Parathyroid adenoma (tissue), 2 donors: ENCODE measurements around the gene CALR.

Experiments
- H2AFZ ChIP-seq: fragments of 300-600 bp; sonication (generic); one replicate; pipeline ENCODE4 v1.7.0; 2017; ENCODE audit warnings: antibody characterized with exemption, mild to moderate bottlenecking
- H3K27ac ChIP-seq: fragments of 300-600 bp; sonication (generic); one replicate; pipeline ENCODE4 v1.7.0; 2017
- H3K27me3 ChIP-seq: fragments of 300-600 bp; sonication (generic); one replicate; pipeline ENCODE4 v1.7.0; 2017; ENCODE audit warnings: low read length; ENCODE audit not compliant: control insufficient read depth, insufficient read depth
- H3K36me3 ChIP-seq: fragments of 300-600 bp; sonication (generic); one replicate; pipeline ENCODE4 v1.7.0; 2017; ENCODE audit warnings: low read length; ENCODE audit not compliant: control insufficient read depth, insufficient read depth
- H3K4me1 ChIP-seq: fragments of 300-600 bp; sonication (generic); one replicate; pipeline ENCODE4 v1.7.0; 2017; ENCODE audit warnings: control low read depth
- H3K4me2 ChIP-seq: fragments of 300-600 bp; sonication (generic); one replicate; pipeline ENCODE4 v1.7.0; 2017; ENCODE audit warnings: low read length
- H3K4me3 ChIP-seq: fragments of 300-600 bp; sonication (generic); one replicate; pipeline ENCODE4 v1.7.0; 2017; ENCODE audit warnings: low read depth, low read length
- H3K79me2 ChIP-seq: fragments of 300-600 bp; sonication (generic); one replicate; pipeline ENCODE4 v1.7.0; 2017; ENCODE audit warnings: control low read depth
- H3K9ac ChIP-seq: fragments of 300-600 bp; sonication (generic); one replicate; pipeline ENCODE4 v1.7.0; 2017; ENCODE audit warnings: mild to moderate bottlenecking
- H3K9me3 ChIP-seq: fragments of 300-600 bp; sonication (generic); one replicate; pipeline ENCODE4 v1.7.0; 2017; ENCODE audit warnings: low read length; ENCODE audit not compliant: control insufficient read depth
- CTCF ChIP-seq: fragments of 300-600 bp; sonication (generic); IDR thresholded peaks from one replicate; pipeline ENCODE4 v1.7.0; 2017; ENCODE audit warnings: antibody characterized with exemption, mild to moderate bottlenecking
- donor health status: primary hyperparathyroidism.

The CALR gene

GRCh38 chr19:12982648-12983047 lies 44.2 kb downstream of the CALR start:
- H3K36me3 ChIP-seq: no peaks in the 10 kb centered on the region
- H3K4me2 ChIP-seq: no peak overlapping the region
- no peaks in the 10 kb centered on the region for H3K9me3 ChIP-seq
- no peak for TF ChIP-seq CTCF
- no peak overlapping the region for H3K4me3 ChIP-seq
- H3K27me3 ChIP-seq: no peaks in the 10 kb centered on the region
- H3K79me2 ChIP-seq: no peaks in the 10 kb centered on the region
- H2AFZ ChIP-seq: no peak overlapping the region
- no peak overlapping the region for H3K9ac ChIP-seq
- no peaks in the 10 kb centered on the region for H3K4me1 ChIP-seq
- H3K27ac ChIP-seq: no peak overlapping the region

- no peaks in the 10 kb centered on the region for H3K36me3 ChIP-seq
- peak overlapping the region; percentile 67 for H3K4me2 ChIP-seq
- no peaks in the 10 kb centered on the region for H3K79me2 ChIP-seq
- H3K9me3 ChIP-seq: no peaks in the 10 kb centered on the region
- H3K27me3 ChIP-seq: no peaks in the 10 kb centered on the region
- peak overlapping the region; percentile 62 for H2AFZ ChIP-seq
- H3K4me1 ChIP-seq: no peaks in the 10 kb centered on the region
- H3K9ac ChIP-seq: no peak overlapping the region
- no peak overlapping the region for H3K27ac ChIP-seq
- no peak for TF ChIP-seq CTCF
- peak overlapping the region; percentile 53 for H3K4me3 ChIP-seq
Observed at GRCh38 chr19:12983091-12983490, 44.7 kb downstream of the CALR start.

GRCh38 chr19:12983542-12984142 lies 45.2 kb downstream of the CALR start:
- Histone ChIP-seq H3K27ac (no peak overlapping the region), H3K4me3 (peak overlapping the region; percentile 53), H3K4me1 (no peaks in the 10 kb centered on the region)

GRCh38 chr19:12984143-12984627 lies 45.8 kb downstream of the CALR start:
- Histone ChIP-seq H3K79me2 (no peaks in the 10 kb centered on the region), H2AFZ (no peak overlapping the region), H3K4me2 (no peak overlapping the region), H3K9ac (no peak overlapping the region), H3K9me3 (no peaks in the 10 kb centered on the region), H3K4me3 (no peak overlapping the region), H3K27me3 (no peaks in the 10 kb centered on the region), H3K27ac (no peak overlapping the region), H3K36me3 (no peaks in the 10 kb centered on the region), H3K4me1 (no peaks in the 10 kb centered on the region)
- no peak for TF ChIP-seq CTCF

More at GRCh38 chr19:12983542-12984142, 45.2 kb downstream of the CALR start:
- Histone ChIP-seq H2AFZ (peak overlapping the region; percentile 62), H3K4me2 (peak overlapping the region; percentile 67), H3K79me2 (no peaks in the 10 kb centered on the region), H3K27me3 (no peaks in the 10 kb centered on the region), H3K9me3 (no peaks in the 10 kb centered on the region), H3K9ac (no peak overlapping the region), H3K36me3 (no peaks in the 10 kb centered on the region)
- TF ChIP-seq CTCF: peak; percentile 80

- TF ChIP-seq CTCF: no peak
- H3K9me3 ChIP-seq: no peaks in the 10 kb centered on the region
- H3K27me3 ChIP-seq: no peaks in the 10 kb centered on the region
- no peak overlapping the region for H3K27ac ChIP-seq
- H3K9ac ChIP-seq: no peak overlapping the region
- no peaks in the 10 kb centered on the region for H3K4me1 ChIP-seq
- no peak overlapping the region for H3K4me3 ChIP-seq
- no peaks in the 10 kb centered on the region for H3K36me3 ChIP-seq
- H3K4me2 ChIP-seq: no peak overlapping the region
- H3K79me2 ChIP-seq: no peaks in the 10 kb centered on the region
- no peak overlapping the region for H2AFZ ChIP-seq
Observed at GRCh38 chr19:12984683-12985048, 46.3 kb downstream of the CALR start.
